H1 (cell line): Measurements from ENCODE around the gene VPS51. TPM values are rescaled to one million over a fixed set of nuclear protein-coding genes. Genes with fewer than 3 reads are reported as not detected.

Source experiments
- CTCF ChIA-PET: fragments of 300-600 bp; sonication (Branson Sonifier 250); formaldehyde crosslinking; loops from one replicate; lab custom pipeline; 2021; ENCODE audit not compliant: partially characterized antibody; lab: Charles Lee
- POLR2A ChIA-PET: fragments of 300-600 bp; sonication (Branson Sonifier 250); formaldehyde crosslinking; loops from one replicate; lab custom pipeline; 2021; ENCODE audit warnings: inconsistent platforms; ENCODE audit not compliant: partially characterized antibody; lab: Charles Lee
- DNase-seq, 2 experiments: peaks; one replicate each; pipeline versions ENCODE4 v3.0.0 to v3.0.0-alpha.2; 2010 to 2022; ENCODE audit warnings: low spot score in 2 of 2, low read depth in 1 of 2, mixed read lengths in 1 of 2
- FAIRE-seq: peaks from 2 replicates; lab custom pipeline; 2011; peaks lifted over from hg19 to GRCh38; lab: Jason Lieb, UNC
- H2AFZ ChIP-seq: 2 replicates; pipeline ENCODE4 v1.8.1; 2012; ENCODE audit warnings: low read length, inconsistent platforms
- H2AK5ac ChIP-seq: 2 replicates; pipeline ENCODE4 v1.6.1; 2013; ENCODE audit warnings: low read depth, low read length
- H2BK120ac ChIP-seq: replicated peaks from 2 replicates; pipeline ENCODE3; 2013; ENCODE audit warnings: low read depth, low read length, inconsistent platforms
- H2BK12ac ChIP-seq: 2 replicates; pipeline ENCODE4 v1.6.1; 2013; ENCODE audit warnings: low read depth, low read length
- H2BK15ac ChIP-seq: 2 replicates; pipeline ENCODE4 v1.6.1; 2013; ENCODE audit warnings: low read length
- H2BK20ac ChIP-seq: 2 replicates; pipeline ENCODE4 v1.6.1; 2013; ENCODE audit warnings: low read length
- H2BK5ac ChIP-seq: 2 replicates; pipeline ENCODE4 v1.6.1; 2013; ENCODE audit warnings: low read depth, low read length
- H3K14ac ChIP-seq: 2 replicates; pipeline ENCODE4 v1.6.1; 2013; ENCODE audit warnings: inconsistent platforms; ENCODE audit not compliant: insufficient read length
- H3K18ac ChIP-seq: 2 replicates; pipeline ENCODE4 v1.6.1; 2013; ENCODE audit warnings: low read length; ENCODE audit errors: extremely low read depth
- H3K23ac ChIP-seq: 2 replicates; pipeline ENCODE4 v1.6.1; 2013; ENCODE audit warnings: inconsistent platforms; ENCODE audit not compliant: insufficient read length
- H3K23me2 ChIP-seq: 2 replicates; pipeline ENCODE4 v1.6.1; 2013; ENCODE audit warnings: low read depth, low read length
- H3K27ac ChIP-seq: 2 replicates; pipeline ENCODE4 v1.6.1; 2011; ENCODE audit warnings: low read depth, low read length, inconsistent platforms
- H3K27me3 ChIP-seq, 4 experiments: replicated peaks in 1 of 4; 1 replicate in 1 of 4; 2 replicates in 3 of 4; pipeline versions ENCODE4 v1.6.1 to v1.8.1; 2011 to 2013; ENCODE audit warnings: low read length in 3 of 4, mild to moderate bottlenecking in 3 of 4, inconsistent platforms in 2 of 4, mixed read lengths in 2 of 4, moderate library complexity in 1 of 4; ENCODE audit not compliant: control insufficient read depth in 3 of 4, insufficient read depth in 3 of 4; ENCODE audit errors: extremely low read depth in 1 of 4
- H3K36me3 ChIP-seq, 4 experiments: 2 replicates each; pipeline versions ENCODE4 v1.6.1 to v1.8.1; 2011 to 2013; ENCODE audit warnings: mild to moderate bottlenecking in 4 of 4, low read length in 3 of 4, moderate library complexity in 2 of 4, control low read depth in 1 of 4, inconsistent platforms in 1 of 4; ENCODE audit not compliant: insufficient read depth in 4 of 4, control insufficient read depth in 2 of 4
- H3K4ac ChIP-seq: replicated peaks from 2 replicates; pipeline ENCODE3; 2013; ENCODE audit warnings: low read length, low read depth, mixed read lengths, inconsistent platforms; ENCODE audit not compliant: insufficient read length
- H3K4me1 ChIP-seq, 4 experiments: replicated peaks in 1 of 4; 1 replicate in 1 of 4; 2 replicates in 3 of 4; pipeline versions ENCODE4 v1.6.1 to v1.8.1; 2011 to 2013; ENCODE audit warnings: low read length in 3 of 4, inconsistent platforms in 2 of 4, mixed read lengths in 1 of 4; ENCODE audit not compliant: insufficient read depth in 4 of 4, control insufficient read depth in 3 of 4
- H3K4me2 ChIP-seq, 2 experiments: 2 replicates each; pipeline versions ENCODE4 v1.6.1 to v1.8.1; 2011 to 2013; ENCODE audit warnings: low read depth in 2 of 2, low read length in 2 of 2, control low read depth in 1 of 2, inconsistent platforms in 1 of 2, mild to moderate bottlenecking in 1 of 2; ENCODE audit not compliant: insufficient read depth in 1 of 2
- H3K4me3 ChIP-seq, 4 experiments: fragments of 200-600, 300-600 bp in 1 of 4; sonication (generic), shearing (Covaris generic), sonication (Bioruptor Twin) in 1 of 4; 2 replicates each; pipeline versions ENCODE4 v1.5.1 to v1.8.1; 2011 to 2016; ENCODE audit warnings: low read length in 4 of 4, low read depth in 3 of 4, control low read depth in 2 of 4, inconsistent platforms in 2 of 4, mild to moderate bottlenecking in 2 of 4, mixed read lengths in 1 of 4, moderate library complexity in 1 of 4; ENCODE audit not compliant: insufficient read depth in 2 of 4; ENCODE audit errors: extremely low read depth in 1 of 4
- H3K56ac ChIP-seq: replicated peaks from 2 replicates; pipeline ENCODE3; 2013; ENCODE audit warnings: low read depth, mild to moderate bottlenecking, mixed read lengths, low read length, inconsistent platforms; ENCODE audit not compliant: insufficient read length
- H3K79me1 ChIP-seq: 2 replicates; pipeline ENCODE4 v1.6.1; 2013; ENCODE audit warnings: low read depth, low read length, control low read depth
- H3K79me2 ChIP-seq, 2 experiments: 2 replicates each; pipeline versions ENCODE4 v1.6.1 to v1.8.1; 2012 to 2013; ENCODE audit warnings: low read length in 2 of 2, mild to moderate bottlenecking in 2 of 2, inconsistent platforms in 1 of 2; ENCODE audit not compliant: insufficient read depth in 2 of 2, control insufficient read depth in 1 of 2
- H3K9ac ChIP-seq, 4 experiments: replicated peaks in 1 of 4; 1 replicate in 1 of 4; 2 replicates in 3 of 4; pipeline versions ENCODE4 v1.6.1 to v1.8.1; 2011 to 2013; ENCODE audit warnings: low read depth in 3 of 4, low read length in 3 of 4, control low read depth in 2 of 4, mild to moderate bottlenecking in 2 of 4, moderate library complexity in 2 of 4, inconsistent platforms in 1 of 4; ENCODE audit errors: extremely low read depth in 1 of 4
- H3K9me3 ChIP-seq, 2 experiments: 2 replicates each; pipeline versions ENCODE4 v1.6.1 to v1.8.1; 2012 to 2013; ENCODE audit warnings: mild to moderate bottlenecking in 2 of 2, moderate library complexity in 2 of 2, control low read depth in 1 of 2, inconsistent platforms in 1 of 2, low read depth in 1 of 2, low read length in 1 of 2, mixed read lengths in 1 of 2; ENCODE audit not compliant: insufficient read depth in 2 of 2
- H4K20me1 ChIP-seq, 2 experiments: replicated peaks in 1 of 2; 2 replicates each; pipeline versions ENCODE3 to v1.8.1; 2011 to 2013; ENCODE audit warnings: inconsistent platforms in 2 of 2, low read length in 2 of 2, mild to moderate bottlenecking in 1 of 2; ENCODE audit not compliant: insufficient read depth in 2 of 2, control insufficient read depth in 1 of 2
- H4K5ac ChIP-seq: 2 replicates; pipeline ENCODE4 v1.6.1; 2013; ENCODE audit warnings: low read length, low read depth, mixed read lengths, inconsistent platforms; ENCODE audit not compliant: insufficient read length
- H4K8ac ChIP-seq: 2 replicates; pipeline ENCODE4 v1.8.0; 2013; ENCODE audit warnings: mild to moderate bottlenecking, moderate library complexity, low read length, inconsistent platforms; ENCODE audit not compliant: insufficient read depth; ENCODE audit errors: extremely low read depth
- H4K91ac ChIP-seq: replicated peaks from 2 replicates; pipeline ENCODE3; 2013; ENCODE audit warnings: low read length, mixed read lengths, inconsistent platforms; ENCODE audit not compliant: insufficient read length
- CHD1 ChIP-seq: IDR thresholded peaks from 2 replicates; pipeline ENCODE4 v1.6.1; 2012; ENCODE audit warnings: low read depth, low read length, improper control_type of control experiment
- CTCF ChIP-seq, 3 experiments: IDR thresholded peaks; 1 replicate in 2 of 3; 2 replicates in 1 of 3; pipeline versions ENCODE4 v1.5.1 to v1.6.1; 2011; ENCODE audit warnings: low read length in 3 of 3, mild to moderate bottlenecking in 3 of 3, inconsistent platforms in 2 of 3, low read depth in 1 of 3, moderate library complexity in 1 of 3; ENCODE audit not compliant: insufficient read depth in 1 of 3; ENCODE audit errors: control extremely low read depth in 1 of 3
- GABPA ChIP-seq: IDR thresholded peaks from 2 replicates; pipeline ENCODE4 v1.6.1; 2011; ENCODE audit warnings: mild to moderate bottlenecking, low read length, moderate library complexity, borderline replicate concordance; ENCODE audit not compliant: insufficient read depth
- HDAC2 ChIP-seq, 2 experiments: fragments of 300-600 bp in 1 of 2; sonication (generic) in 1 of 2; IDR thresholded peaks; 2 replicates each; pipeline ENCODE4 v1.6.1; 2011 to 2012; ENCODE audit warnings: low read depth in 2 of 2, low read length in 2 of 2, mild to moderate bottlenecking in 2 of 2, moderate library complexity in 2 of 2, borderline replicate concordance in 1 of 2, inconsistent platforms in 1 of 2
- RAD21 ChIP-seq, 2 experiments: IDR thresholded peaks in 1 of 2; conservative IDR thresholded peaks in 1 of 2; 2 replicates each; pipeline ENCODE4 v1.6.1; 2011; ENCODE audit warnings: low read depth in 2 of 2, low read length in 2 of 2, improper control_type of control experiment in 1 of 2, inconsistent platforms in 1 of 2, mild to moderate bottlenecking in 1 of 2, moderate library complexity in 1 of 2
- ZNF274 ChIP-seq: IDR thresholded peaks from 2 replicates; pipeline ENCODE4 v1.7.0; 2012; ENCODE audit warnings: low read length, borderline replicate concordance; ENCODE audit errors: extremely low read depth
- WGBS, 2 experiments: shearing (Covaris generic) in 1 of 2; methylation state at CpG; one replicate each; pipeline versions ENCODE4 v1.1.6 to v1.1.7; 2013 to 2015; ENCODE audit warnings: low lambda C conversion rate in 2 of 2, mixed read lengths in 2 of 2, inconsistent platforms in 1 of 2, low coverage in 1 of 2, missing lambda C conversion rate in 1 of 2; ENCODE audit not compliant: insufficient replicate concordance in 2 of 2, insufficient coverage in 1 of 2, insufficient read length in 1 of 2; ENCODE audit errors: extremely low coverage in 1 of 2, missing lambda C conversion rate in 1 of 2; 5-methylcytosine and 5-hydroxymethylcytosine counted together
- polyA plus RNA-seq, 7 experiments: library from polyadenylated mRNA; depleted of rRNA in 3 of 7; stranded (reverse) in 5 of 7; unstranded in 2 of 7; fragments of >200 nt in 5 of 7; fragments of 200-250 nt in 2 of 7; gene quantifications; 1 replicate in 5 of 7; 2 replicates in 1 of 7; 4 replicates in 1 of 7; pipeline versions ENCODE4 v1.2.1 to v1.2.3, GENCODE V29; 2011 to 2013; ENCODE audit warnings: missing spikeins in 2 of 7, mixed read lengths in 2 of 7
- total RNA-seq: library from RNA; stranded (reverse); fragmentation: NEBNext Ultra II Directional; extraction: Animal tissue kit (Norgen Biotek cat#: 25700); gene quantifications from 2 replicates; pipeline ENCODE4 v1.2.1, GENCODE V29; 2021

VPS51 gene
- total and polyA plus RNA-seq, 2 of the 8 experiments (the other 6 are each of a cell fraction or from before 2014, with no cell fraction given): 97.4 to 142 TPM

- CTCF ChIA-PET: interaction anchor here (1.0 to 1.9 kb wide), 4 partner anchors 12 to 47 kb away, joined by 3 to 9 read pairs (median 4); partner anchors contain the start of gene ARL2
- Histone ChIP-seq H2BK12ac (peak overlapping the region; percentile 84; the same call in 1 of the 2 replicates), H3K79me2 (no peaks in the 10 kb centered on the region), H2AK5ac (no peak overlapping the region), H4K5ac (no peak overlapping the region), H3K14ac (no peak overlapping the region), H3K23me2 (no peaks in the 10 kb centered on the region), H2BK120ac (no peak overlapping the region), H3K36me3 (no peaks in the 10 kb centered on the region), H3K56ac (no peak overlapping the region), H3K9me3 (no peaks in the 10 kb centered on the region), H2BK15ac (no peak overlapping the region; the same call in 1 of the 2 replicates), H4K20me1 (no peaks in the 10 kb centered on the region), H3K9ac (no peak overlapping the region), H3K4me2 (no peak overlapping the region), H3K27ac (no peak overlapping the region), H2BK20ac (no peak overlapping the region), H4K91ac (no peak overlapping the region), H3K4ac (peak overlapping the region; percentile 11), H2AFZ (no peak overlapping the region), H3K23ac (no peak overlapping the region), H2BK5ac (no peak overlapping the region), H4K8ac (peak overlapping the region; percentile 69; the same call in 1 of the 2 replicates), H3K4me1 (peaks cover 0 to 3% (median under 1%) of the 10 kb centered on the region in 4 experiments; a peak in 2 of 7 replicates), H3K79me1 (no peaks in the 10 kb centered on the region), H3K4me3 (no peak overlapping the region), H3K27me3 (no peaks in the 10 kb centered on the region; a peak in 1 of 7 replicates), H3K18ac (no peak overlapping the region)
- WGBS, 2 experiments: 60% methylated on average over 9 of the region's 9 CpGs; no CpG with 5 or more reads in 1 of the 2 experiments
- no peak for FAIRE-seq
- DNase-seq: peak in 1 of 2 experiments; percentile 67
- POLR2A ChIA-PET: interaction anchor here (0.6 kb wide), 1 partner anchor 13 kb away, joined by 3 read pairs; no protein-coding TSS in a partner anchor
- peak; percentile 65 to 83 (median 68) for TF ChIP-seq CTCF (IDR thresholded peaks at IDR 0.05; ENCODE audit: control extremely low read depth in 1 of 3, insufficient read depth in 1 of 3, low read depth in 1 of 3, low read length in 3 of 3)
- no peak for TF ChIP-seq CHD1
- no peak for TF ChIP-seq HDAC2 (IDR thresholded peaks at IDR 0.05; ENCODE audit: borderline replicate concordance in 1 of 2, low read depth in 2 of 2, low read length in 2 of 2)
- TF ChIP-seq GABPA: peak; percentile 60; the same call in 1 of the 2 replicates
- TF ChIP-seq RAD21 (IDR thresholded peaks at IDR 0.05 in 1 of 2, conservative IDR thresholded peaks at IDR 0.05 in 1 of 2; ENCODE audit: low read depth in 2 of 2, low read length in 2 of 2): peak; percentile 60 to 69
- TF ChIP-seq ZNF274: no peak
Measured at GRCh38 chr11:65060913-65061408, 35.1 kb upstream of the VPS51 start.
